Mucosa of descending colon (tissue), 3 donors: ENCODE results near the gene LAG3. TPM values are rescaled to one million over a fixed set of nuclear protein-coding genes. Genes with fewer than 3 reads are reported as not detected.

Source experiments
- ATAC-seq: fragments of 200-7000 bp; cut with Tn5 transposase; one replicate; pipeline ENCODE4 v1.9.1; 2020; ENCODE audit warnings: mild to moderate bottlenecking, moderate library complexity
- DNase-seq, 3 donors: peaks; one replicate each; pipeline ENCODE4 v3.0.0-alpha.2; 2020
- H3K36me3 ChIP-seq: fragments of 200-600 bp; one replicate; pipeline ENCODE4 v1.8.0; 2021; ENCODE audit warnings: low read depth, mild to moderate bottlenecking
- H3K4me1 ChIP-seq: fragments of 200-600 bp; one replicate; pipeline ENCODE4 v1.8.0; 2021; ENCODE audit warnings: low read depth, mild to moderate bottlenecking
- H3K4me3 ChIP-seq: fragments of 200-600 bp; one replicate; pipeline ENCODE4 v1.8.0; 2021; ENCODE audit warnings: mild to moderate bottlenecking
- H3K9me3 ChIP-seq: fragments of 200-600 bp; one replicate; pipeline ENCODE4 v1.8.0; 2021; ENCODE audit warnings: mild to moderate bottlenecking
- intact Hi-C, 2 donors: fragments of 100-400 bp; cut with DNase I in 1 of 2; cut with micrococcal nuclease in 1 of 2; formaldehyde crosslinking; loops; one replicate each; pipeline versions ENCODE4 v1.11.0 to v1.11.1; 2022; cut with DNase I, micrococcal nuclease
- total RNA-seq, 3 donors: library from RNA; stranded (reverse); fragmentation: NEBNext Ultra II Directional in 2 of 3; extraction: Animal tissue kit (Norgen Biotek cat#: 25700) in 2 of 3; gene quantifications; one replicate each; pipeline versions ENCODE4 v1.2.1 to v1.2.4, GENCODE V29; 2021 to 2023
- TF ChIP-seq, protein P1 (sequence below): fragments of 200-600 bp; IDR thresholded peaks from one replicate; pipeline ENCODE4 v1.8.0; 2022; ENCODE audit warnings: antibody characterized with exemption, mild to moderate bottlenecking
- donor health status: DM: no; HTN: no; CAD: no; lungs with moderate emphysema.
- donor health status: DM: no; HTN: no; CAD: no.
- donor health status: DM: no; HTN: yes; CAD: no.

Gene LAG3
- total RNA-seq, 3 donors from 2014 or later = 1.8 to 4.7 (median 2.1) TPM

DNA sequence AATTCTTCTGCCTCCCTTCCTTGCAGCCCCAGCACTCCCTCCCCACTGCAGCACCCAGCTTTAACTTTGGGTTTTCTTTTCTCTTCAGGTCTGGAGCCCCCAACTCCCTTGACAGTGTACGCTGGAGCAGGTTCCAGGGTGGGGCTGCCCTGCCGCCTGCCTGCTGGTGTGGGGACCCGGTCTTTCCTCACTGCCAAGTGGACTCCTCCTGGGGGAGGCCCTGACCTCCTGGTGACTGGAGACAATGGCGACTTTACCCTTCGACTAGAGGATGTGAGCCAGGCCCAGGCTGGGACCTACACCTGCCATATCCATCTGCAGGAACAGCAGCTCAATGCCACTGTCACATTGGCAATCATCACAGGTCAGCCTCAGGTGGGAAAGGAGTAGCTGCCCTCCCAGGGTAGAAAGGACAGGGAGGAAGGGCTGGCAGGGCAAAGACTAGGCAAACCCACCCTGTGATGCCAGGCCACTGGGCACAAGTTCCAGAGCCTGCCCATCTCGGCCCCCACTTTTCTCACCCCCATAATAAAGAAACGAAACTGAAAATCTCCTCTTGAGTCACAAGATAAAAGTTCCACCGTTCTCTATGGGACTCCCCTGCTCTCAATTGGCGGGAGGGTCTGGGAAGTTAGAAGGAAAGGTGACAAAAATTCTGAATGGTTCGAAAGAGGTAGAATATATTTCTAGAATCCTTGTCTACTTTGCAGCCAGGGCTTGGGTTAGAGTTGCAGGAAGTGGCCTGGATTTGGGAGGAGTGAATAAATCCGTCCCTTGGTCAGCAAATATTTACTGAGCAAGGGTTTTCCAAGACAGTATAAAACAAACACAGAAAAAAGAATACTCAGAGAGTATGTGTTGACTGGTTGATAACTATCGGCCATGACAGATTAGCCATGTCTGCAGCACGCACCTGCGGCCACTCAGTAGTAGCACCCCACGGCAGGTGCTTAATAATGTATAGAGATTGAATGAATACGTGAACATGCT lies 3.2 kb downstream of the LAG3 start:
- intact Hi-C loops = no loop called here
- Histone ChIP-seq H3K4me3 (no peak overlapping the region), H3K4me1 (peaks cover 23% of the 10 kb centered on the region), H3K9me3 (no peaks in the 10 kb centered on the region), H3K36me3 (no peaks in the 10 kb centered on the region)
- DNase-seq = no peak
- TF ChIP-seq, protein P1, sequence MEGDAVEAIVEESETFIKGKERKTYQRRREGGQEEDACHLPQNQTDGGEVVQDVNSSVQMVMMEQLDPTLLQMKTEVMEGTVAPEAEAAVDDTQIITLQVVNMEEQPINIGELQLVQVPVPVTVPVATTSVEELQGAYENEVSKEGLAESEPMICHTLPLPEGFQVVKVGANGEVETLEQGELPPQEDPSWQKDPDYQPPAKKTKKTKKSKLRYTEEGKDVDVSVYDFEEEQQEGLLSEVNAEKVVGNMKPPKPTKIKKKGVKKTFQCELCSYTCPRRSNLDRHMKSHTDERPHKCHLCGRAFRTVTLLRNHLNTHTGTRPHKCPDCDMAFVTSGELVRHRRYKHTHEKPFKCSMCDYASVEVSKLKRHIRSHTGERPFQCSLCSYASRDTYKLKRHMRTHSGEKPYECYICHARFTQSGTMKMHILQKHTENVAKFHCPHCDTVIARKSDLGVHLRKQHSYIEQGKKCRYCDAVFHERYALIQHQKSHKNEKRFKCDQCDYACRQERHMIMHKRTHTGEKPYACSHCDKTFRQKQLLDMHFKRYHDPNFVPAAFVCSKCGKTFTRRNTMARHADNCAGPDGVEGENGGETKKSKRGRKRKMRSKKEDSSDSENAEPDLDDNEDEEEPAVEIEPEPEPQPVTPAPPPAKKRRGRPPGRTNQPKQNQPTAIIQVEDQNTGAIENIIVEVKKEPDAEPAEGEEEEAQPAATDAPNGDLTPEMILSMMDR = no peak
- ATAC-seq = peak; percentile 20

GRCh38 chr12:6777386-6777785 lies 5.1 kb downstream of the LAG3 start:
- Histone ChIP-seq H3K36me3 (no peaks in the 10 kb centered on the region), H3K9me3 (no peaks in the 10 kb centered on the region), H3K4me1 (peaks cover 23% of the 10 kb centered on the region), H3K4me3 (no peak overlapping the region)
- DNase-seq (no peak), ATAC-seq (no peak)
- TF ChIP-seq, protein P1 = no peak
- intact Hi-C loops = no loop called here

DNA sequence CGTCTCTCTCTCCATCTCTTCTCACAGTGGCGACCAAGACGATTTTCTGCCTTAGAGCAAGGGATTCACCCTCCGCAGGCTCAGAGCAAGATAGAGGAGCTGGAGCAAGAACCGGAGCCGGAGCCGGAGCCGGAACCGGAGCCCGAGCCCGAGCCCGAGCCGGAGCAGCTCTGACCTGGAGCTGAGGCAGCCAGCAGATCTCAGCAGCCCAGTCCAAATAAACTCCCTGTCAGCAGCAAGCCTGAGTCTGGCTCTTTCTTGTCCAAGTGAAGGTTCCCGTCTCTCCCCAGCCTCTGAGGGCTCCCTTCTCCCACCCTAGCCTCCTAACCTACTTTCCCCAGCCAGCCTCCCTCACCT lies 5.9 kb downstream of the LAG3 start:
- peaks cover 23% of the 10 kb centered on the region for H3K4me1 ChIP-seq
- H3K4me3 ChIP-seq = no peak overlapping the region
- TF ChIP-seq, protein P1 = no peak
- ATAC-seq (no peak), DNase-seq (no peak)
- no peaks in the 10 kb centered on the region for H3K36me3 ChIP-seq
- H3K9me3 ChIP-seq = no peaks in the 10 kb centered on the region
- intact Hi-C loops = no loop called here

DNA sequence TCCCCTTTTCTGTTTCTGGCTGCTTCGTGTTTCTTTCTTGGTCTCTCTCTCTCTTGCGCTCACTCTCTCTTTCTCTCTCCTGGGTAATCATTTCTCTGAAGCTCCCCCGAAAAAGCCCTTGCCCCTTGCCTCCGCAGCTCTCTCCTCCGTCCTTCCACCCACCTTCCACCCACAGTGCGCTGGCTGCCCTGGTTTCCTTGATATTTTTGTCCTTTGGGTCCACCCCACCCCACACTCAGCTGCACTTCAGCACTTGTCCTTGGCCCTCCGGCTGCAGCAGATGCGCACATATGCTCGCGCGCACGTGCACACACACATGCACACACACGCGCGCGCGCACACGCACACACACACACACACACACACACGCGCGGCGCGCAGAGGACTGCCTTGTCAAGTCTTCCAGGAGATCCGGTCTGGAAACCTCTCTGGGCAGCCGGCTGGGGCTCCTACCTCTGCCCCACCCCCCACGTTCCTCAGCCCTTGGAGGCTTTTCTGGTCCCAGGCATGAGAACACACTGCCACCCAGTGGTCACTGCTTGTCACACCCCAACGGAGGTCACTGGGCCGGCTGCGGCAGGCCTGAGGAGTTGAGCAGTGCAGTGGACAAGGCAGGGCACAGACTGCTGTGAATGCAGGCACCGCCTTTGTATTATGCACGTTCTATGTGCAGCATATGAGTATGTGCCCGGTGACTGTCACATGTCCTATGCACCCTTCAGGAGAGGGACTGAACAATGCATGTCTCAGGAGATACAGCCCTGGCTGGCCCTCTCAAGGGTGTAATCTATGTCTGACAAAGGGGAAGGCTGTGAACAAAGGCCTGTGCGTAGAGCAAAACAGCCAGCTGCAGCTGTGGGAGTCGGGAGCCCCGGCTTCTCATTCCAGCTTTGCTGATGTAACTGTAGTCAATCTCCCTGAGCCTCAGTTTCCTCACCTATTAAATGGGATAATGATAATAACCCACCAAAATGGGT lies 6.5 kb downstream of the LAG3 start:
- Histone ChIP-seq H3K4me3 (no peak overlapping the region), H3K4me1 (peaks cover 23% of the 10 kb centered on the region), H3K9me3 (no peaks in the 10 kb centered on the region), H3K36me3 (no peaks in the 10 kb centered on the region)
- ATAC-seq = peak; percentile 97
- peak; percentile 93 to 98 (median 96) for DNase-seq
- intact Hi-C loops = no loop called here
- TF ChIP-seq, protein P1 = peak; percentile 90

- peaks cover 23% of the 10 kb centered on the region for H3K4me1 ChIP-seq
- TF ChIP-seq, protein P1 = no peak
- no peak for DNase-seq
These were observed 7.5 kb downstream of the LAG3 start for GRCh38 chr12:6779708-6780432.

More at GRCh38 chr12:6779708-6780432, 7.5 kb downstream of the LAG3 start:
- Histone ChIP-seq H3K9me3 (no peaks in the 10 kb centered on the region), H3K36me3 (no peaks in the 10 kb centered on the region), H3K4me3 (no peak overlapping the region)
- peak; percentile 14 for ATAC-seq
- intact Hi-C loops = no loop called here
